NCI-H2196 treated with DMSO at 0.1 percent for 48 hours (cell line): ENCODE measurements around the gene KRTAP20-2.

ENCODE experiments used
- DNase-seq: peaks from one replicate; lab custom pipeline; 2025; ENCODE audit not compliant: unreplicated experiment; lab: John Stamatoyannopoulos, UW

The KRTAP20-2 gene

DNA sequence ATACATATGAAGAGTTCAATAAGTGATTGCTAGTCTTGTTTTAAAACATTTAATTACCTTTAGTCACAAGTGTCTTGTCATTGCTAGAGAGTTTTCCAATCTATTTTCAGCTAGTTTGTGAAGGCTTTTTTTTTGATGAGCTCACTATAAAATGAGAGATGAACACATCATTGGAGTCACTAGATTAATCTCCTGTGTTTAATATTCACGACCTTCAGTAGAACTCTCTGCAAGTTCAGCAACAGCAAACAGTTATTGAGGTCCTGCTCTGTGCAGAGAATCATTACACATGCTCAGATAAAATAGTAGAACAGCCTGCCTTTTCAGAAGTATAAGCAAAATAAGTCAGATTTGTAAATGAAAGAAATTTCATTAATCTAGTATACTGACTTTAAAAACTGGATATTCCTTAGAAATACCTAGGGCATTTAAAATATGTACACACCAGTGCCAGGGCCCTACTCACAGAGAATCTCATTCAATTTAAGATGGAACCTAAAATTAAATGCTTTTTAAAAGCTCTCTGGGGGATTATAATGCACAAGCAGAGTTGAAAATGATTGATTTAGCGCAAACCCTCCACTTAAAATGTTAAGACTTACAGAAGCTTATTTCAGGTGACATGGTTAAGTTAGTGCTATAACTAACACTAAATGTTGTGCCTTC lies 38.1 kb downstream of the KRTAP20-2 start:
- DNase-seq: no peak

DNA sequence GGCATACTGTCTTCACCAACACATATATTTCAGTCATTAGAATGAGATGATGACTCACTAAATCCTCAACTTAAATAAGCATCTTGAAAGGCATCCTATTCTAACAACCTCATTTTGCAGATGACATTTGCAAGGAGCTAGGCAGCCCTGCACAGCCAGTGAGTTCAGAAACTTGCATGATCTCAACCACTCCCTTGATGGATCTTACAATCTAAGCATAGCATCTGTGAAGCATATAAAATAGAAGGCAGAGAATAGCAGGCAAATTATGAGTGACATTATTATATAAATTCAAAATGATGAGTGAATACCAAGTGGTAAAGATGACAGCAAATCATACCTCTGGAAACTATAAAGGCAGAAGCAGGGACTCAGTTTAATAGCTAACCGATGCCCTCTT lies 39.3 kb downstream of the KRTAP20-2 start:
- DNase-seq: no peak

DNA sequence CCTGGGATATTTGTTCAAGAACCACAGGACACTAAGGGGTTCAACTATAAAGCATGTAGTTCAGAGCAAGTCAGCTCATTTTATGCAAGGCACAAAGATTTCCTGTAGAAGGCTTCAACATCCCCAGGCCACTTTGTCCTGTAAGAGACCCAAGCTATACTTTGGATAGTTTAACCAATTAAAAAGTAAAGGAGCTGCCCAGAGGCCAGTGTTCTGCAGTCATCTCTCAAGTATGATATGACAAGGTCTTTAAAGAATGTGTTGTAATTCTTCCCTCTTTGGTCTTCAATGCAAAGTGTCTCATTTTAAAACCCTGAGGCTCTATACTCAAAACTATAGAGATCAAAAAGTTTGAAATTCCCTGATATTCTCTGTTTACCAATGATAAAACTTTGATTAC lies 41.7 kb downstream of the KRTAP20-2 start:
- DNase-seq: no peak

- no peak for DNase-seq
Observed at GRCh38 chr21:30680586-30680985, 45.6 kb downstream of the KRTAP20-2 start.

- no peak for DNase-seq
Observed at GRCh38 chr21:30684506-30684905, 49.5 kb downstream of the KRTAP20-2 start.
